Body of pancreas (tissue), 4 donors: ENCODE results near the gene PCGF1.
A peak's percentile ranks its signal among the peaks of the same experiment; 100 is the strongest.

Experiments
- CTCF ChIP-seq, 7 experiments: fragments of 450-650 bp in 4 of 7; fragments of 200-600 bp in 3 of 7; sonication (generic) in 3 of 7; IDR thresholded peaks; one replicate each; pipeline ENCODE4 v1.5.1; 2016 to 2019; ENCODE audit warnings: antibody characterized with exemption in 7 of 7
- POLR2A ChIP-seq, 3 donors: fragments of 450-650 bp; IDR thresholded peaks; one replicate each; pipeline ENCODE4 v1.6.1; 2016; ENCODE audit warnings: antibody characterized with exemption in 3 of 3, mild to moderate bottlenecking in 2 of 3

GRCh38 chr2:74457549-74458131, 49.9 kb downstream of the PCGF1 start:
- TF ChIP-seq POLR2A (IDR thresholded peaks at IDR 0.05), result peak in 2 of 3 donors; percentile 91 to 94
- TF ChIP-seq CTCF (IDR thresholded peaks at IDR 0.05), result no peak
